HG02763 (cell line): ENCODE measurements around the gene KRTAP10-2.

ENCODE experiments used
- ATAC-seq: cut with Tn5 transposase; IDR thresholded peaks from one replicate; pipeline ENCODE4 v1.9.1; 2021; ENCODE audit warnings: mild to moderate bottlenecking, moderate library complexity; ENCODE audit not compliant: unreplicated experiment

Gene KRTAP10-2

GRCh38 chr21:44527156-44527982 lies 23.9 kb downstream of the KRTAP10-2 start:
- no peak for ATAC-seq

GRCh38 chr21:44526096-44526997 lies 25.0 kb downstream of the KRTAP10-2 start:
- no peak for ATAC-seq

- no peak for ATAC-seq
Observed at GRCh38 chr21:44525391-44526095, 25.8 kb downstream of the KRTAP10-2 start.

- no peak for ATAC-seq
Observed at GRCh38 chr21:44524414-44525371, 26.6 kb downstream of the KRTAP10-2 start.

- ATAC-seq: no peak
Observed at GRCh38 chr21:44523567-44524413, 27.5 kb downstream of the KRTAP10-2 start.

GRCh38 chr21:44522753-44523204 lies 28.5 kb downstream of the KRTAP10-2 start:
- ATAC-seq: no peak

GRCh38 chr21:44521928-44522752 lies 29.2 kb downstream of the KRTAP10-2 start:
- no peak for ATAC-seq

GRCh38 chr21:44521301-44521927 lies 29.9 kb downstream of the KRTAP10-2 start:
- ATAC-seq: no peak

GRCh38 chr21:44520326-44521300 lies 30.7 kb downstream of the KRTAP10-2 start:
- no peak for ATAC-seq

GRCh38 chr21:44519346-44520325 lies 31.7 kb downstream of the KRTAP10-2 start:
- ATAC-seq: no peak

- ATAC-seq: no peak
Observed at GRCh38 chr21:44518686-44519085, 32.6 kb downstream of the KRTAP10-2 start.

GRCh38 chr21:44517175-44517899 lies 34.0 kb downstream of the KRTAP10-2 start:
- no peak for ATAC-seq

GRCh38 chr21:44516828-44517174 lies 34.5 kb downstream of the KRTAP10-2 start:
- no peak for ATAC-seq

GRCh38 chr21:44516342-44516741 lies 35.0 kb downstream of the KRTAP10-2 start:
- ATAC-seq: no peak
